Measurements from ENCODE around the gene SBNO1.
"Not testable (repeated sequence)": the region's sequence is repeated elsewhere in the genome, so short reads cannot be mapped to it uniquely, and the experiment has no call there.

Gene SBNO1

GRCh38 chr12:123270214-123271000, 94.2 kb downstream of the SBNO1 start:
- no peak for DNase-seq (ENCODE audit: low read depth)

- DNase-seq (ENCODE audit: low read depth): no peak
Observed at GRCh38 chr12:123269896-123270213, 94.8 kb downstream of the SBNO1 start.

GRCh38 chr12:123269395-123269892, 95.2 kb downstream of the SBNO1 start:
- no peak for DNase-seq (ENCODE audit: low read depth)

GRCh38 chr12:123268850-123269249, 95.8 kb downstream of the SBNO1 start:
- DNase-seq (ENCODE audit: low read depth): no peak

- no peak for DNase-seq (ENCODE audit: low read depth)
Observed at GRCh38 chr12:123267991-123268843, 96.4 kb downstream of the SBNO1 start.

- no peak for DNase-seq (ENCODE audit: low read depth)
Observed at GRCh38 chr12:123267335-123267920, 97.2 kb downstream of the SBNO1 start.

- DNase-seq (ENCODE audit: low read depth): no peak
Observed at GRCh38 chr12:123266679-123267277, 97.9 kb downstream of the SBNO1 start.

GRCh38 chr12:123265851-123266678, 98.6 kb downstream of the SBNO1 start:
- no peak for DNase-seq (ENCODE audit: low read depth)

- DNase-seq (ENCODE audit: low read depth): no peak
Observed at GRCh38 chr12:123264642-123265041, 100.0 kb downstream of the SBNO1 start.

- no peak for DNase-seq (ENCODE audit: low read depth)
Observed at GRCh38 chr12:123263196-123263817, 101.3 kb downstream of the SBNO1 start.

- DNase-seq (ENCODE audit: low read depth): no peak
Observed at GRCh38 chr12:123261196-123261595, 103.5 kb downstream of the SBNO1 start.

GRCh38 chr12:123260081-123260480, 104.6 kb downstream of the SBNO1 start:
- no peak for DNase-seq (ENCODE audit: low read depth)

- DNase-seq (ENCODE audit: low read depth): no peak
Observed at GRCh38 chr12:123258593-123258992, 106.1 kb downstream of the SBNO1 start.

GRCh38 chr12:123254853-123255446, 109.7 kb downstream of the SBNO1 start:
- no peak for DNase-seq (ENCODE audit: low read depth)

GRCh38 chr12:123253641-123254459, 110.8 kb downstream of the SBNO1 start:
- no peak for DNase-seq (ENCODE audit: low read depth)

GRCh38 chr12:123252365-123252764, 112.3 kb downstream of the SBNO1 start:
- not testable (repeated sequence) for DNase-seq (ENCODE audit: low read depth)

GRCh38 chr12:123251403-123252076, 113.1 kb downstream of the SBNO1 start:
- no peak for DNase-seq (ENCODE audit: low read depth)

- DNase-seq (ENCODE audit: low read depth): no peak
Observed at GRCh38 chr12:123250471-123251383, 113.9 kb downstream of the SBNO1 start.
